B cell (primary cell): ENCODE data around the gene ENOPH1. TPM values are rescaled to one million over a fixed set of nuclear protein-coding genes. Genes with fewer than 3 reads are reported as not detected.
"Not testable (repeated sequence)": the region's sequence is repeated elsewhere in the genome, so short reads cannot be mapped to it uniquely, and the experiment has no call there.

Source experiments
- ATAC-seq: fragments of 200-7000 bp; cut with Tn5 transposase; one replicate; pipeline ENCODE4 v1.10.0; 2021; ENCODE audit warnings: low read depth, mild to moderate bottlenecking, moderate number of reproducible peaks, moderate library complexity
- CTCF ChIA-PET: fragments of 350-600 bp; sonication (Branson Sonifier 250); formaldehyde crosslinking; loops from one replicate; lab custom pipeline; 2021; ENCODE audit warnings: antibody characterized with exemption, inconsistent platforms; lab: Charles Lee
- POLR2A ChIA-PET: fragments of 350-600 bp; sonication (Branson Sonifier 250); formaldehyde crosslinking; loops from one replicate; lab custom pipeline; 2021; ENCODE audit warnings: antibody characterized with exemption; lab: Charles Lee
- DNase-seq: peaks from one replicate; pipeline ENCODE4 v3.0.0; 2013
- H2AFZ ChIP-seq: 2 replicates; pipeline ENCODE4 v1.6.1; 2012; ENCODE audit warnings: mild to moderate bottlenecking, low read depth, low read length; ENCODE audit not compliant: insufficient read depth, poor library complexity, severe bottlenecking
- H3K27ac ChIP-seq, 2 donors: 1 replicate in 1 of 2; 2 replicates in 1 of 2; pipeline ENCODE4 v1.5.1; 2012 to 2013; ENCODE audit warnings: low read length in 2 of 2, mild to moderate bottlenecking in 2 of 2, moderate library complexity in 1 of 2
- H3K27me3 ChIP-seq, 4 experiments: fragments of 200-600 bp in 1 of 4; sonication (generic) in 1 of 4; replicated peaks in 1 of 4; 1 replicate in 2 of 4; 2 replicates in 2 of 4; pipeline versions ENCODE4 v1.6.1 to v1.7.0; 2013 to 2016; ENCODE audit warnings: low read length in 3 of 4, mild to moderate bottlenecking in 2 of 4, mixed read lengths in 1 of 4, moderate library complexity in 1 of 4; ENCODE audit not compliant: insufficient read depth in 4 of 4, control insufficient read depth in 3 of 4; ENCODE audit errors: control extremely low read depth in 1 of 4
- H3K36me3 ChIP-seq, 2 experiments: replicated peaks in 1 of 2; 1 replicate in 1 of 2; 2 replicates in 1 of 2; pipeline versions ENCODE4 v1.6.1 to v1.7.1; 2013; ENCODE audit warnings: low read length in 1 of 2; ENCODE audit not compliant: insufficient read depth in 2 of 2, control insufficient read depth in 1 of 2; ENCODE audit errors: control extremely low read depth in 1 of 2, extremely low read depth in 1 of 2
- H3K4me1 ChIP-seq, 2 donors: fragments of 200-600 bp in 1 of 2; sonication (generic) in 1 of 2; 1 replicate in 1 of 2; 2 replicates in 1 of 2; pipeline versions ENCODE4 v1.5.1 to v1.6.1; 2013 to 2017; ENCODE audit warnings: low read length in 2 of 2; ENCODE audit not compliant: control insufficient read depth in 2 of 2, insufficient read depth in 2 of 2
- H3K4me2 ChIP-seq: replicated peaks from 2 replicates; pipeline ENCODE3; 2012; ENCODE audit warnings: mild to moderate bottlenecking, low read depth, low read length; ENCODE audit not compliant: poor library complexity, severe bottlenecking
- H3K4me3 ChIP-seq, 5 experiments: fragments of 200-600 bp in 1 of 5; sonication (generic) in 1 of 5; 1 replicate in 3 of 5; 2 replicates in 2 of 5; pipeline versions ENCODE4 v1.5.1 to v1.7.0; 2011 to 2016; ENCODE audit warnings: low read length in 4 of 5, mild to moderate bottlenecking in 4 of 5, low read depth in 2 of 5, control low read depth in 1 of 5, moderate library complexity in 1 of 5; ENCODE audit not compliant: insufficient read depth in 1 of 5; ENCODE audit errors: control extremely low read depth in 1 of 5, extremely low read depth in 1 of 5
- H3K79me2 ChIP-seq: fragments of 200-600 bp; sonication (generic); one replicate; pipeline ENCODE4 v1.6.0; 2016; ENCODE audit warnings: low read length; ENCODE audit not compliant: control insufficient read depth, insufficient read depth
- H3K9ac ChIP-seq: fragments of 200-600 bp; sonication (generic); 2 replicates; pipeline ENCODE4 v1.6.1; 2017; ENCODE audit warnings: mild to moderate bottlenecking, low read length, moderate library complexity
- H3K9me3 ChIP-seq, 3 donors: one replicate each; pipeline versions ENCODE4 v1.6.1 to v1.7.1; 2013; ENCODE audit warnings: low read length in 2 of 3; ENCODE audit not compliant: control insufficient read depth in 2 of 3, insufficient read depth in 1 of 3; ENCODE audit errors: control extremely low read depth in 1 of 3
- H4K20me1 ChIP-seq: 2 replicates; pipeline ENCODE4 v1.6.0; 2012; ENCODE audit warnings: mild to moderate bottlenecking, low read length; ENCODE audit not compliant: insufficient read depth, control insufficient read depth, poor library complexity, severe bottlenecking
- H3K27ac Mint-ChIP-seq: one replicate; pipeline ENCODE4 v1.8.0; 2021; ENCODE audit warnings: mixed read lengths
- H3K27me3 Mint-ChIP-seq: one replicate; pipeline ENCODE4 v1.8.0; 2021; ENCODE audit warnings: mixed read lengths
- H3K4me1 Mint-ChIP-seq: one replicate; pipeline ENCODE4 v1.8.0; 2021; ENCODE audit warnings: mixed read lengths
- H3K4me3 Mint-ChIP-seq: one replicate; pipeline ENCODE4 v1.8.0; 2021; ENCODE audit warnings: mixed read lengths
- H3K9me3 Mint-ChIP-seq: one replicate; pipeline ENCODE4 v1.8.0; 2022; ENCODE audit warnings: mixed read lengths; ENCODE audit not compliant: insufficient read depth
- CTCF ChIP-seq: fragments of 200-600 bp; IDR thresholded peaks from one replicate; pipeline ENCODE4 v1.8.0; 2022; ENCODE audit warnings: antibody characterized with exemption, mild to moderate bottlenecking
- EZH2 ChIP-seq: IDR thresholded peaks from 2 replicates; pipeline ENCODE4 v1.6.1; 2012; ENCODE audit warnings: borderline replicate concordance, low read depth, mild to moderate bottlenecking, moderate library complexity, low read length; ENCODE audit not compliant: insufficient read depth, poor library complexity, severe bottlenecking
- WGBS: methylation state at CpG from one replicate; pipeline ENCODE4 v1.1.5; 2013; ENCODE audit warnings: missing lambda C conversion rate; ENCODE audit not compliant: insufficient coverage; 5-methylcytosine and 5-hydroxymethylcytosine counted together
- intact Hi-C: fragments of 100-400 bp; cut with micrococcal nuclease; formaldehyde crosslinking; loops from one replicate; pipeline ENCODE4 v1.10.0; 2022
- polyA plus RNA-seq: library from polyadenylated mRNA; depleted of rRNA; stranded (reverse); fragments of >200 nt; gene quantifications from 2 replicates; pipeline ENCODE4 v1.2.3, GENCODE V29; 2012
- total RNA-seq, 2 donors: library from RNA; stranded (reverse); fragments of 120-200 nt in 1 of 2; gene quantifications; 1 replicate in 1 of 2; 2 replicates in 1 of 2; pipeline versions ENCODE4 v1.2.3 to v1.2.4, GENCODE V29; 2013 to 2022

Gene ENOPH1
- total and polyA plus RNA-seq, 2 donors (not counting 1 experiment from before 2014, with no cell fraction given), result 10.9 to 20.2 TPM

- H3K9me3 Mint-ChIP-seq, result no peaks in the 10 kb centered on the region
Measured at GRCh38 chr4:82467471-82467870, 37.1 kb downstream of the ENOPH1 start.

GRCh38 chr4:82469791-82470345 is 39.5 kb downstream of the ENOPH1 start:
- Mint-ChIP-seq H3K27me3 (no peaks in the 10 kb centered on the region), H3K4me3 (no peak overlapping the region), H3K4me1 (peaks cover 8% of the 10 kb centered on the region), H3K9me3 (no peaks in the 10 kb centered on the region), H3K27ac (no peak overlapping the region)
- DNase-seq (no peak), ATAC-seq (no peak)
- no peaks in the 10 kb centered on the region for H3K27me3 ChIP-seq
- TF ChIP-seq CTCF (no peak), EZH2 (no peak)
- no peaks in the 10 kb centered on the region for H3K9me3 ChIP-seq
- ChIA-PET CTCF (no interaction called here), POLR2A (no interaction called here)
- H3K27ac ChIP-seq, result no peak overlapping the region
- no peak overlapping the region for H3K9ac ChIP-seq
- peaks cover 0 to under 1% of the 10 kb centered on the region in 2 donors for H3K4me1 ChIP-seq
- no peak overlapping the region for H2AFZ ChIP-seq
- H3K4me3 ChIP-seq, result no peak overlapping the region
- no peak overlapping the region for H3K4me2 ChIP-seq
- intact Hi-C loops, result no loop called here
- 100% methylated on average over 2 of the region's 2 CpGs for WGBS
- H3K36me3 ChIP-seq, result no peaks in the 10 kb centered on the region
- H4K20me1 ChIP-seq, result no peaks in the 10 kb centered on the region
- no peaks in the 10 kb centered on the region for H3K79me2 ChIP-seq

More at GRCh38 chr4:82467471-82467870, 37.1 kb downstream of the ENOPH1 start:
- no peaks in the 10 kb centered on the region for H4K20me1 ChIP-seq
- DNase-seq, result no peak
- Mint-ChIP-seq H3K4me3 (no peak overlapping the region), H3K27me3 (no peaks in the 10 kb centered on the region), H3K4me1 (peaks cover 25% of the 10 kb centered on the region), H3K27ac (no peak overlapping the region)
- POLR2A ChIA-PET, result interaction anchor here (0.7 kb wide), 1 partner anchor 631 kb away, joined by 3 read pairs; no protein-coding TSS in a partner anchor
- no peak overlapping the region for H3K4me2 ChIP-seq
- no peaks in the 10 kb centered on the region for H3K79me2 ChIP-seq
- peaks cover 5 to 8% of the 10 kb centered on the region in 2 donors for H3K4me1 ChIP-seq
- H3K27me3 ChIP-seq, result no peaks in the 10 kb centered on the region
- intact Hi-C loops, result no loop called here
- WGBS, result 100% methylated on average over 1 of the region's 3 CpGs
- no peak for ATAC-seq
- TF ChIP-seq EZH2, result no peak
- no peak for TF ChIP-seq CTCF
- H2AFZ ChIP-seq, result no peak overlapping the region
- no peak overlapping the region for H3K27ac ChIP-seq
- no peaks in the 10 kb centered on the region for H3K9me3 ChIP-seq
- no peaks in the 10 kb centered on the region for H3K36me3 ChIP-seq
- CTCF ChIA-PET, result no interaction called here
- H3K4me3 ChIP-seq, result no peak overlapping the region
- H3K9ac ChIP-seq, result no peak overlapping the region

- intact Hi-C loops, H3K79me2 ChIP-seq, H2AFZ ChIP-seq, POLR2A ChIA-PET, H3K9me3 Mint-ChIP-seq, H3K4me3 Mint-ChIP-seq, H3K4me1 Mint-ChIP-seq, H3K27ac ChIP-seq, H3K9ac ChIP-seq, H3K36me3 ChIP-seq, H3K27ac Mint-ChIP-seq, H3K27me3 Mint-ChIP-seq, DNase-seq, ATAC-seq, H3K4me1 ChIP-seq, H3K9me3 ChIP-seq, H3K4me3 ChIP-seq, CTCF ChIA-PET, H3K27me3 ChIP-seq, H4K20me1 ChIP-seq, H3K4me2 ChIP-seq: not testable (repeated sequence)
- WGBS, result 40% methylated on average over 1 of the region's 5 CpGs
Measured at GRCh38 chr4:82473080-82473479, 42.7 kb downstream of the ENOPH1 start.
